Measurements from ENCODE around the gene FBLN1. TPM values are rescaled to one million over a fixed set of nuclear protein-coding genes. Genes with fewer than 3 reads are reported as not detected.

Gene FBLN1
- total and polyA plus RNA-seq, 2 of the 13 experiments (the other 11 are each of a cell fraction or from before 2014, with no cell fraction given) = 37.3 to 103 TPM

- TF ChIP-seq, protein P1, sequence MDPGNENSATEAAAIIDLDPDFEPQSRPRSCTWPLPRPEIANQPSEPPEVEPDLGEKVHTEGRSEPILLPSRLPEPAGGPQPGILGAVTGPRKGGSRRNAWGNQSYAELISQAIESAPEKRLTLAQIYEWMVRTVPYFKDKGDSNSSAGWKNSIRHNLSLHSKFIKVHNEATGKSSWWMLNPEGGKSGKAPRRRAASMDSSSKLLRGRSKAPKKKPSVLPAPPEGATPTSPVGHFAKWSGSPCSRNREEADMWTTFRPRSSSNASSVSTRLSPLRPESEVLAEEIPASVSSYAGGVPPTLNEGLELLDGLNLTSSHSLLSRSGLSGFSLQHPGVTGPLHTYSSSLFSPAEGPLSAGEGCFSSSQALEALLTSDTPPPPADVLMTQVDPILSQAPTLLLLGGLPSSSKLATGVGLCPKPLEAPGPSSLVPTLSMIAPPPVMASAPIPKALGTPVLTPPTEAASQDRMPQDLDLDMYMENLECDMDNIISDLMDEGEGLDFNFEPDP (CRISPR knock-in tag; conservative IDR thresholded peaks at IDR 0.05) = 0 out of 2 replicates have a peak, but pooled peaks have one; percentile 17
- TF ChIP-seq, protein P2, sequence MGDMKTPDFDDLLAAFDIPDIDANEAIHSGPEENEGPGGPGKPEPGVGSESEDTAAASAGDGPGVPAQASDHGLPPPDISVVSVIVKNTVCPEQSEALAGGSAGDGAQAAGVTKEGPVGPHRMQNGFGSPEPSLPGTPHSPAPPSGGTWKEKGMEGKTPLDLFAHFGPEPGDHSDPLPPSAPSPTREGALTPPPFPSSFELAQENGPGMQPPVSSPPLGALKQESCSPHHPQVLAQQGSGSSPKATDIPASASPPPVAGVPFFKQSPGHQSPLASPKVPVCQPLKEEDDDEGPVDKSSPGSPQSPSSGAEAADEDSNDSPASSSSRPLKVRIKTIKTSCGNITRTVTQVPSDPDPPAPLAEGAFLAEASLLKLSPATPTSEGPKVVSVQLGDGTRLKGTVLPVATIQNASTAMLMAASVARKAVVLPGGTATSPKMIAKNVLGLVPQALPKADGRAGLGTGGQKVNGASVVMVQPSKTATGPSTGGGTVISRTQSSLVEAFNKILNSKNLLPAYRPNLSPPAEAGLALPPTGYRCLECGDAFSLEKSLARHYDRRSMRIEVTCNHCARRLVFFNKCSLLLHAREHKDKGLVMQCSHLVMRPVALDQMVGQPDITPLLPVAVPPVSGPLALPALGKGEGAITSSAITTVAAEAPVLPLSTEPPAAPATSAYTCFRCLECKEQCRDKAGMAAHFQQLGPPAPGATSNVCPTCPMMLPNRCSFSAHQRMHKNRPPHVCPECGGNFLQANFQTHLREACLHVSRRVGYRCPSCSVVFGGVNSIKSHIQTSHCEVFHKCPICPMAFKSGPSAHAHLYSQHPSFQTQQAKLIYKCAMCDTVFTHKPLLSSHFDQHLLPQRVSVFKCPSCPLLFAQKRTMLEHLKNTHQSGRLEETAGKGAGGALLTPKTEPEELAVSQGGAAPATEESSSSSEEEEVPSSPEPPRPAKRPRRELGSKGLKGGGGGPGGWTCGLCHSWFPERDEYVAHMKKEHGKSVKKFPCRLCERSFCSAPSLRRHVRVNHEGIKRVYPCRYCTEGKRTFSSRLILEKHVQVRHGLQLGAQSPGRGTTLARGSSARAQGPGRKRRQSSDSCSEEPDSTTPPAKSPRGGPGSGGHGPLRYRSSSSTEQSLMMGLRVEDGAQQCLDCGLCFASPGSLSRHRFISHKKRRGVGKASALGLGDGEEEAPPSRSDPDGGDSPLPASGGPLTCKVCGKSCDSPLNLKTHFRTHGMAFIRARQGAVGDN (CRISPR knock-in tag; IDR thresholded peaks at IDR 0.05) = peak; percentile 67
- TF ChIP-seq E2F1 (CRISPR knock-in tag; IDR thresholded peaks at IDR 0.05) = no peak
- TF ChIP-seq HOXA3 (CRISPR knock-in tag; IDR thresholded peaks at IDR 0.05) = 0 out of 2 replicates have a peak, but pooled peaks have one; percentile 22
Measured at GRCh38 chr22:45504373-45505341, 2.0 kb downstream of the FBLN1 start (continued).

Data from HepG2 (cell line).